Neutrophil (primary cell): ENCODE measurements around the gene ATP23.

Experiments used
- H3K27ac ChIP-seq: fragments of 200-600 bp; sonication (generic); 2 replicates; pipeline ENCODE4 v1.5.1; 2016; ENCODE audit warnings: mild to moderate bottlenecking, moderate library complexity
- H3K27me3 ChIP-seq: fragments of 200-600 bp; sonication (generic); 2 replicates; pipeline ENCODE4 v1.6.0; 2016; ENCODE audit warnings: mild to moderate bottlenecking
- H3K36me3 ChIP-seq: fragments of 200-600 bp; sonication (generic); 2 replicates; pipeline ENCODE4 v1.5.1; 2017
- H3K4me1 ChIP-seq, 2 experiments: fragments of 200-600 bp in 1 of 2; sonication (generic) in 1 of 2; 1 replicate in 1 of 2; 2 replicates in 1 of 2; pipeline versions ENCODE4 v1.5.1 to v1.6.1; 2013 to 2016; ENCODE audit warnings: low read depth in 1 of 2, low read length in 1 of 2, mild to moderate bottlenecking in 1 of 2, moderate library complexity in 1 of 2; ENCODE audit not compliant: control insufficient read depth in 1 of 2, insufficient read depth in 1 of 2
- H3K4me3 ChIP-seq, 2 experiments: fragments of 200-600 bp in 1 of 2; sonication (generic) in 1 of 2; 1 replicate in 1 of 2; 2 replicates in 1 of 2; pipeline ENCODE4 v1.5.1; 2013 to 2016; ENCODE audit warnings: low read depth in 1 of 2, low read length in 1 of 2, mild to moderate bottlenecking in 1 of 2, moderate library complexity in 1 of 2
- H3K9me3 ChIP-seq: fragments of 200-600 bp; sonication (generic); 2 replicates; pipeline ENCODE4 v1.5.1; 2016
- CTCF ChIP-seq: fragments of 200-600 bp; sonication (generic); IDR thresholded peaks from 2 replicates; pipeline ENCODE4 v1.5.1; 2016; ENCODE audit warnings: antibody characterized with exemption

The ATP23 gene

GRCh38 chr12:57899010-57899662 is 42.2 kb upstream of the ATP23 start:
- Histone ChIP-seq H3K27ac (no peak overlapping the region), H3K4me1 (peaks cover 15 to 22% of the 10 kb centered on the region in 2 experiments), H3K4me3 (no peak overlapping the region), H3K36me3 (no peaks in the 10 kb centered on the region), H3K9me3 (no peaks in the 10 kb centered on the region), H3K27me3 (peaks cover 38% of the 10 kb centered on the region)
- no peak for TF ChIP-seq CTCF

- Histone ChIP-seq H3K9me3 (no peaks in the 10 kb centered on the region), H3K36me3 (no peaks in the 10 kb centered on the region), H3K27ac (no peak overlapping the region), H3K4me1 (peaks cover 8 to 14% of the 10 kb centered on the region in 2 experiments), H3K27me3 (peaks cover 15% of the 10 kb centered on the region), H3K4me3 (no peak overlapping the region)
- no peak for TF ChIP-seq CTCF
These were observed 38.8 kb upstream of the ATP23 start for GRCh38 chr12:57902478-57902969.

- no peak overlapping the region for H3K4me3 ChIP-seq
- H3K27me3 ChIP-seq, result no peaks in the 10 kb centered on the region
- H3K36me3 ChIP-seq, result no peaks in the 10 kb centered on the region
- no peaks in the 10 kb centered on the region for H3K9me3 ChIP-seq
- peaks cover 2 to 5% of the 10 kb centered on the region in 2 experiments for H3K4me1 ChIP-seq
- TF ChIP-seq CTCF, result no peak
- no peak overlapping the region for H3K27ac ChIP-seq
These were observed 36.9 kb upstream of the ATP23 start for GRCh38 chr12:57904426-57904825.

GRCh38 chr12:57904848-57905811 is 36.2 kb upstream of the ATP23 start:
- no peaks in the 10 kb centered on the region for H3K36me3 ChIP-seq
- H3K27ac ChIP-seq, result no peak overlapping the region
- H3K4me1 ChIP-seq, result peaks cover 2 to 5% of the 10 kb centered on the region in 2 experiments
- TF ChIP-seq CTCF, result peak; percentile 99
- H3K9me3 ChIP-seq, result no peaks in the 10 kb centered on the region
- no peaks in the 10 kb centered on the region for H3K27me3 ChIP-seq
- no peak overlapping the region for H3K4me3 ChIP-seq

GRCh38 chr12:57905812-57906475 is 35.4 kb upstream of the ATP23 start:
- Histone ChIP-seq H3K4me3 (no peak overlapping the region), H3K4me1 (peaks cover 2 to 5% of the 10 kb centered on the region in 2 experiments), H3K27me3 (no peaks in the 10 kb centered on the region), H3K36me3 (no peaks in the 10 kb centered on the region), H3K9me3 (no peaks in the 10 kb centered on the region), H3K27ac (no peak overlapping the region)
- TF ChIP-seq CTCF, result no peak
